DND-41 (cell line): Measurements from ENCODE around the gene FAM13A.

Experiments
- EZH2 ChIP-seq: IDR thresholded peaks from 3 replicates; pipeline ENCODE4 v1.6.1; 2012; ENCODE audit warnings: borderline replicate concordance, low read depth, mild to moderate bottlenecking, moderate library complexity, low read length, inconsistent platforms; ENCODE audit not compliant: severe bottlenecking
- TF ChIP-seq, protein P1 (sequence below): IDR thresholded peaks from 2 replicates; pipeline ENCODE4 v1.5.1; 2012; ENCODE audit warnings: borderline replicate concordance, low read length, moderate library complexity, mild to moderate bottlenecking; ENCODE audit not compliant: poor library complexity, severe bottlenecking; ENCODE audit errors: extremely low read depth

DNA sequence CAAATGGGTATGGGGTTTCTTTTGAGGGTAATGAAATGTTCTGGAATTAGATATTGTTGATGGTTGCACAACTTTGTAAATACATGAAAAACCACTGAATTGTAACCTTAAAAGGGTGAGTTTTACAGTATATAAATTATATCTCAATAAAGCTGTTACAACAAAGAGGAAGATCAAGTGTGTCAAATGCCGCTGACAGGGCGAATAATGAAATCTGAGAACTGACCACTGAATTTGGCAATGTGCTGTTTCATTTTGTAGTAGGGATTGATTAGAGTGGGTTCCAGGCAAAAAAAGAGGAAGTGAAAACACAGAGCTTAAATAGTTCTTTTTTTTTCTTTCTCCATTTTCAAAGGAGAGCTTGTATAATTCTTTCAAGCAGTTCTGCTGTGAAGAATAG lies 198.2 kb downstream of the FAM13A start:
- TF ChIP-seq EZH2 = no peak
- TF ChIP-seq, protein P1, sequence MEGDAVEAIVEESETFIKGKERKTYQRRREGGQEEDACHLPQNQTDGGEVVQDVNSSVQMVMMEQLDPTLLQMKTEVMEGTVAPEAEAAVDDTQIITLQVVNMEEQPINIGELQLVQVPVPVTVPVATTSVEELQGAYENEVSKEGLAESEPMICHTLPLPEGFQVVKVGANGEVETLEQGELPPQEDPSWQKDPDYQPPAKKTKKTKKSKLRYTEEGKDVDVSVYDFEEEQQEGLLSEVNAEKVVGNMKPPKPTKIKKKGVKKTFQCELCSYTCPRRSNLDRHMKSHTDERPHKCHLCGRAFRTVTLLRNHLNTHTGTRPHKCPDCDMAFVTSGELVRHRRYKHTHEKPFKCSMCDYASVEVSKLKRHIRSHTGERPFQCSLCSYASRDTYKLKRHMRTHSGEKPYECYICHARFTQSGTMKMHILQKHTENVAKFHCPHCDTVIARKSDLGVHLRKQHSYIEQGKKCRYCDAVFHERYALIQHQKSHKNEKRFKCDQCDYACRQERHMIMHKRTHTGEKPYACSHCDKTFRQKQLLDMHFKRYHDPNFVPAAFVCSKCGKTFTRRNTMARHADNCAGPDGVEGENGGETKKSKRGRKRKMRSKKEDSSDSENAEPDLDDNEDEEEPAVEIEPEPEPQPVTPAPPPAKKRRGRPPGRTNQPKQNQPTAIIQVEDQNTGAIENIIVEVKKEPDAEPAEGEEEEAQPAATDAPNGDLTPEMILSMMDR = no peak
